Caco-2 (cell line): ENCODE measurements around the gene FAM114A1. TPM values are rescaled to one million over a fixed set of nuclear protein-coding genes. Genes with fewer than 3 reads are reported as not detected.

Experiments
- BruUV-seq: library from RNA; stranded (reverse); fragments of 400-500 nt; replicated peaks from 2 replicates; lab custom pipeline; 2021; lab: Mats Ljungman, UMichigan
- CTCF ChIA-PET: fragments of 300-600 bp; sonication (Branson Sonifier 250); formaldehyde crosslinking; loops from one replicate; lab custom pipeline; 2022; ENCODE audit warnings: antibody characterized with exemption; lab: Charles Lee
- POLR2A ChIA-PET: fragments of 300-600 bp; sonication (Branson Sonifier 250); formaldehyde crosslinking; loops from one replicate; lab custom pipeline; 2022; ENCODE audit warnings: antibody characterized with exemption; lab: Charles Lee
- DNase-seq, 2 experiments: peaks; one replicate each; pipeline versions ENCODE4 v3.0.0 to v3.0.0-alpha.2; 2020 to 2022
- H3K27me3 ChIP-seq: replicated peaks from 2 replicates; pipeline ENCODE4 v1.6.0; 2011; ENCODE audit warnings: low read length; ENCODE audit not compliant: control insufficient read depth, insufficient read depth
- H3K36me3 ChIP-seq: 2 replicates; pipeline ENCODE4 v1.5.1; 2011; ENCODE audit warnings: low read length; ENCODE audit not compliant: control insufficient read depth, insufficient read depth
- H3K4me1 ChIP-seq: fragments of 250-450 bp; sonication (Bioruptor Pico); 2 replicates; pipeline ENCODE4 v1.5.1; 2020; ENCODE audit warnings: mild to moderate bottlenecking
- H3K4me3 ChIP-seq: 2 replicates; pipeline ENCODE4 v1.5.1; 2011; ENCODE audit warnings: low read depth, mild to moderate bottlenecking, control low read depth, low read length
- H3K9me3 ChIP-seq: fragments of 250-450 bp; sonication (Bioruptor Pico); 2 replicates; pipeline ENCODE4 v1.5.1; 2020; ENCODE audit warnings: mild to moderate bottlenecking, moderate library complexity
- H3K27ac Mint-ChIP-seq: one replicate; pipeline ENCODE4 v1.8.0; 2022; ENCODE audit warnings: mixed read lengths; ENCODE audit not compliant: unreplicated experiment
- H3K27me3 Mint-ChIP-seq: one replicate; pipeline ENCODE4 v1.8.0; 2022; ENCODE audit warnings: mixed read lengths; ENCODE audit not compliant: insufficient read depth, unreplicated experiment
- H3K36me3 Mint-ChIP-seq: one replicate; pipeline ENCODE4 v1.8.0; 2022; ENCODE audit warnings: mild to moderate bottlenecking, mixed read lengths; ENCODE audit not compliant: insufficient read depth, unreplicated experiment
- H3K4me1 Mint-ChIP-seq: one replicate; pipeline ENCODE4 v1.8.0; 2022; ENCODE audit warnings: low read depth, mixed read lengths; ENCODE audit not compliant: unreplicated experiment
- H3K4me3 Mint-ChIP-seq: one replicate; pipeline ENCODE4 v1.8.0; 2022; ENCODE audit warnings: mild to moderate bottlenecking, moderate library complexity, mixed read lengths; ENCODE audit not compliant: unreplicated experiment
- H3K9me3 Mint-ChIP-seq: one replicate; pipeline ENCODE4 v1.8.0; 2022; ENCODE audit warnings: mixed read lengths; ENCODE audit not compliant: unreplicated experiment
- CTCF ChIP-seq, 2 experiments: fragments of 200-600 bp in 1 of 2; IDR thresholded peaks; 1 replicate in 1 of 2; 2 replicates in 1 of 2; pipeline versions ENCODE4 v1.5.1 to v1.8.0; 2011 to 2022; ENCODE audit warnings: antibody characterized with exemption in 1 of 2, control low read depth in 1 of 2, inconsistent platforms in 1 of 2, low read depth in 1 of 2, low read length in 1 of 2, mild to moderate bottlenecking in 1 of 2, moderate library complexity in 1 of 2; ENCODE audit not compliant: insufficient read depth in 1 of 2, severe bottlenecking in 1 of 2, unreplicated experiment in 1 of 2
- intact Hi-C: fragments of 100-400 bp; cut with micrococcal nuclease; formaldehyde crosslinking; loops from one replicate; pipeline ENCODE4 v1.10.0; 2022; ENCODE audit not compliant: unreplicated experiment
- total RNA-seq: library from RNA; stranded (reverse); gene quantifications from 2 replicates; pipeline ENCODE4 v1.2.3, GENCODE V29; 2022

Gene FAM114A1
- total RNA-seq, 1 experiment from 2014 or later, result 20.8 TPM

DNA sequence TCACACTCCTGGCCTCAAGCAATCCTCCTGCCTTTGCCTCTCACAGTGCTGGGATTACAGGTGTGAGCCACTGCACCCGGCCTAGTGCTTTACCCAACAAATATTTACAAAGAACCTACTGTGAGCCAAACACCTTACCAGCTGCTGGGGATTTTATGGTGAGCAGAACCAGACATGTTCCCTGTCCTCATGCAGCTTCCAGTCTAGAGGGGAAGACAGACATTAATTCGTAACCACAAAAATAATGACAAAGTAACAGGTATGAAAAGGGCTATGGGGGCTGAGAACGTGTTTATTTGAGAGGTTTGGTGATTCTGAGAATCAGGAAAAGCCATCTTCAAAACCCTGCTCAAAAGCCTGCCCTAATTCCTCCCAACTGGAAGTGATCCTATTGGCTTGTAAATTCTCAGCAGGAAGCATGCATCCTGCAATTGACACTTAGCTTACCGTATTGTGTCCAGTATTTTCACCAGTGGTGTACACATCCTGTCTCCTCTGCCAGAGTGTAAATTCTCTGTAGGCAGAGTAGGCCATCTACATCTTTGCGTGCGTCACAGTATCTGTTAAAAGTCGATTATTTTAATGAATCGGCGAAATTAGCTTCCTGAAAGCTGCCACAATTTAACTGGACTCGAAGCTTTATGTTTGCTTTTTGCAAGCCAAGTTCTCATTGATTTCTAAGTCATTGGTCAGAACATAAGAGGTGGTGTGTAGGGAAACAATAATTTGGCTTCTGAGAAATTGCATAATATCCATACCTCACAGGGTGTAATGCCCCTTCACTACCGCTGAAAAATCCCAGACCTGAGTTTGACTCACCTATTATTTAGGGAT lies 97.6 kb downstream of the FAM114A1 start:
- intact Hi-C loops, result no loop called here
- H3K27ac Mint-ChIP-seq, result no peak overlapping the region
- H3K4me1 Mint-ChIP-seq, result no peaks in the 10 kb centered on the region
- H3K27me3 ChIP-seq, result no peaks in the 10 kb centered on the region
- no TSS peak for BruUV-seq
- no peak for DNase-seq
- H3K9me3 Mint-ChIP-seq, result peaks cover 8% of the 10 kb centered on the region
- H3K36me3 Mint-ChIP-seq, result no peaks in the 10 kb centered on the region
- H3K9me3 ChIP-seq, result no peaks in the 10 kb centered on the region
- no peak for TF ChIP-seq CTCF (IDR thresholded peaks at IDR 0.05; ENCODE audit: insufficient read depth in 1 of 2, low read depth in 1 of 2, low read length in 1 of 2, severe bottlenecking in 1 of 2, unreplicated experiment in 1 of 2)
- H3K4me3 ChIP-seq, result no peak overlapping the region
- ChIA-PET POLR2A (interaction anchor here (0.5 kb wide), 1 partner anchor 177 kb away, joined by 5 read pairs; no protein-coding TSS in a partner anchor), CTCF (no interaction called here)
- no peaks in the 10 kb centered on the region for H3K4me1 ChIP-seq
- H3K36me3 ChIP-seq, result no peaks in the 10 kb centered on the region
- no peak overlapping the region for H3K4me3 Mint-ChIP-seq
- H3K27me3 Mint-ChIP-seq, result no peaks in the 10 kb centered on the region

GRCh38 chr4:38965866-38966265 lies 98.3 kb downstream of the FAM114A1 start:
- H3K27me3 ChIP-seq, result no peaks in the 10 kb centered on the region
- intact Hi-C loops, result no loop called here
- no peak for TF ChIP-seq CTCF (IDR thresholded peaks at IDR 0.05; ENCODE audit: insufficient read depth in 1 of 2, low read depth in 1 of 2, low read length in 1 of 2, severe bottlenecking in 1 of 2, unreplicated experiment in 1 of 2)
- Mint-ChIP-seq H3K4me3 (no peak overlapping the region), H3K27ac (no peak overlapping the region), H3K36me3 (no peaks in the 10 kb centered on the region), H3K9me3 (peaks cover 8% of the 10 kb centered on the region), H3K4me1 (no peaks in the 10 kb centered on the region), H3K27me3 (no peaks in the 10 kb centered on the region)
- no peak overlapping the region for H3K4me3 ChIP-seq
- no peaks in the 10 kb centered on the region for H3K9me3 ChIP-seq
- ChIA-PET CTCF (interaction anchor here (0.7 kb wide), 1 partner anchor 18 kb away, joined by 6 read pairs; no protein-coding TSS in a partner anchor), POLR2A (no interaction called here)
- no peak for DNase-seq
- no TSS peak for BruUV-seq
- no peaks in the 10 kb centered on the region for H3K36me3 ChIP-seq
- no peaks in the 10 kb centered on the region for H3K4me1 ChIP-seq

DNA sequence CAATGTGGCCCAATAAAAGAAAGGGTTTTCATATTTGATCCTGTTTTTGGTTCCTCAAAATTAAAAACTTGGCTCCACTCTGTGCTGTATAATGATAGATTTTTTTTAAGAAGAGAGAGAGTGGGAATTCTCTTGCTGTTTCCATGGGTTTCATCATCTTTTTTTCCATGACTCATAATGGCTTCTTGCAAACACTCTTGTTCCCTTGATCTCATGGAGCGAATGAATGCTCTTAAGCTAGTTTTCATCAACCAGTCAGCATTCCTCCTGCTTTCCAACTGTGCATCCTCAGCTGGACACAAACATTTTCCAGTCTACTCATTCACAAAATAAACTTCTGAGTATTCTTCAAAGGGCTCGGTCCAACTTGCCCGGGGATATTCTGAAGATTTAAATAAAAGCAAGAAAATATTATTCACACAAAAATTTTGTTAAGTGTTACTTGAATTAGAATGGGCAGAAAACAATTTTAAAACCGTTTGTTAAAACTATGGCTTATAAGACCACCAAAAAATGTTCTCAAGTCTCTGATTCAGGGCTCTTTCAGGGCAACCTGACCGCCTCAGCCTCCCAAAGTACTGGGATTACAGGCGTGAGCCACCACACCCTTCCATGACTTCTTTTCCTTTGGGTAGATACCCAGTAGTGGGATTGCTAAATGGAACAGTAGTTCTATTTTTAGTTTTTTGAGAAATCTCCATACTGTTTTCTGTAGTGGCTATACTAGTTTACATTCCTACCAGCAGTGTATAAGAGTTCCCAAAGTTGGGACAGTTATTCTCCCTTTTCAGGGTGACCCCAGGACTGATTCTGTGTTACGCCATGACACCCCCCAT lies 99.9 kb downstream of the FAM114A1 start:
- no peak overlapping the region for H3K4me3 Mint-ChIP-seq
- H3K36me3 Mint-ChIP-seq, result no peaks in the 10 kb centered on the region
- intact Hi-C loops, result no loop called here
- no peak for TF ChIP-seq CTCF (IDR thresholded peaks at IDR 0.05; ENCODE audit: insufficient read depth in 1 of 2, low read depth in 1 of 2, low read length in 1 of 2, severe bottlenecking in 1 of 2, unreplicated experiment in 1 of 2)
- no TSS peak for BruUV-seq
- Histone ChIP-seq H3K4me1 (no peaks in the 10 kb centered on the region), H3K4me3 (no peak overlapping the region), H3K9me3 (no peaks in the 10 kb centered on the region), H3K27me3 (no peaks in the 10 kb centered on the region), H3K36me3 (no peaks in the 10 kb centered on the region)
- H3K4me1 Mint-ChIP-seq, result no peaks in the 10 kb centered on the region
- POLR2A ChIA-PET, result no interaction called here
- no peaks in the 10 kb centered on the region for H3K27me3 Mint-ChIP-seq
- H3K9me3 Mint-ChIP-seq, result no peaks in the 10 kb centered on the region
- H3K27ac Mint-ChIP-seq, result no peak overlapping the region
- CTCF ChIA-PET, result no interaction called here
- no peak for DNase-seq
